WTC11 (cell line): ENCODE measurements around the gene NIPA2. TPM values are rescaled to one million over a fixed set of nuclear protein-coding genes. Genes with fewer than 3 reads are reported as not detected.

Source experiments
- ATAC-seq: fragments of 200-7000 bp; cut with Tn5 transposase; 2 replicates; pipeline ENCODE4 v1.10.0; 2021; ENCODE audit warnings: mild to moderate bottlenecking, moderate library complexity
- CTCF ChIA-PET: fragments of 300-600 bp; sonication (Branson Sonifier 250); formaldehyde crosslinking; loops from one replicate; lab custom pipeline; 2021; ENCODE audit warnings: antibody characterized with exemption; lab: Charles Lee
- POLR2A ChIA-PET: fragments of 350-600 bp; sonication (Branson Sonifier 250); formaldehyde crosslinking; loops from one replicate; lab custom pipeline; 2021; ENCODE audit warnings: antibody characterized with exemption; lab: Charles Lee
- DNase-seq: peaks from one replicate; pipeline ENCODE4 v3.0.0; 2021; ENCODE audit warnings: low spot score
- H3K27ac Mint-ChIP-seq: 2 replicates; pipeline ENCODE4 v1.8.0; 2021; ENCODE audit warnings: mixed read lengths
- H3K27me3 Mint-ChIP-seq: 2 replicates; pipeline ENCODE4 v1.8.0; 2021; ENCODE audit warnings: low read depth, mild to moderate bottlenecking, moderate library complexity, mixed read lengths
- H3K36me3 Mint-ChIP-seq: 2 replicates; pipeline ENCODE4 v1.8.0; 2021; ENCODE audit warnings: mixed read lengths
- H3K4me1 Mint-ChIP-seq: 2 replicates; pipeline ENCODE4 v1.8.0; 2022; ENCODE audit warnings: mixed read lengths
- H3K4me3 Mint-ChIP-seq: 2 replicates; pipeline ENCODE4 v1.8.0; 2021; ENCODE audit warnings: mild to moderate bottlenecking, moderate library complexity, mixed read lengths
- H3K9me3 Mint-ChIP-seq: 2 replicates; pipeline ENCODE4 v1.8.0; 2021; ENCODE audit warnings: mixed read lengths
- ARID4B ChIP-seq: sonication (generic); formaldehyde crosslinking; IDR thresholded peaks from 2 replicates; pipeline ENCODE4 v1.8.0; 2023; ENCODE audit warnings: missing genetic modification reagents, mild to moderate bottlenecking, borderline replicate concordance
- ATF1 ChIP-seq: sonication (generic); formaldehyde crosslinking; IDR thresholded peaks from 2 replicates; pipeline ENCODE4 v1.8.1; 2023; ENCODE audit warnings: mild to moderate bottlenecking, moderate library complexity, missing genetic modification reagents
- E2F1 ChIP-seq: sonication (generic); formaldehyde crosslinking; IDR thresholded peaks from 2 replicates; pipeline ENCODE4 v1.8.0; 2022; ENCODE audit warnings: mild to moderate bottlenecking, missing genetic modification reagents
- ERG ChIP-seq: fragments of 250-450 bp; sonication (Bioruptor Pico); IDR thresholded peaks from 2 replicates; pipeline ENCODE4 v1.8.0; 2021; ENCODE audit warnings: mild to moderate bottlenecking
- ETV6 ChIP-seq: sonication (generic); formaldehyde crosslinking; IDR thresholded peaks from 2 replicates; pipeline ENCODE4 v1.8.1; 2022; ENCODE audit warnings: mild to moderate bottlenecking, missing genetic modification reagents
- JAZF1 ChIP-seq: fragments of 250-450 bp; sonication (Bioruptor Pico); IDR thresholded peaks from 2 replicates; pipeline ENCODE4 v1.9.0; 2021; ENCODE audit warnings: moderate library complexity, mild to moderate bottlenecking, inconsistent platforms
- KAT7 ChIP-seq: sonication (generic); formaldehyde crosslinking; IDR thresholded peaks from 2 replicates; pipeline ENCODE4 v1.8.1; 2023; ENCODE audit warnings: missing genetic modification reagents, mild to moderate bottlenecking, borderline replicate concordance
- NFATC4 ChIP-seq: fragments of 250-450 bp; sonication (Bioruptor Pico); IDR thresholded peaks from 2 replicates; pipeline ENCODE4 v1.9.0; 2021; ENCODE audit warnings: mild to moderate bottlenecking
- NFE2L1 ChIP-seq: sonication (generic); formaldehyde crosslinking; IDR thresholded peaks from 2 replicates; pipeline ENCODE4 v1.8.1; 2023; ENCODE audit warnings: missing genetic modification reagents
- NR3C1 ChIP-seq: sonication (generic); formaldehyde crosslinking; conservative IDR thresholded peaks from 2 replicates; pipeline ENCODE4 v1.8.1; 2023; ENCODE audit warnings: low read depth, mild to moderate bottlenecking, missing genetic modification reagents
- RORB ChIP-seq: fragments of 250-450 bp; sonication (Bioruptor Pico); IDR thresholded peaks from 2 replicates; pipeline ENCODE4 v1.9.0; 2021; ENCODE audit warnings: mild to moderate bottlenecking
- STAT6 ChIP-seq: sonication (generic); formaldehyde crosslinking; conservative IDR thresholded peaks from 2 replicates; pipeline ENCODE4 v1.8.1; 2023; ENCODE audit warnings: mild to moderate bottlenecking, low read depth, missing genetic modification reagents, moderate library complexity
- USF1 ChIP-seq: sonication (generic); formaldehyde crosslinking; IDR thresholded peaks from 2 replicates; pipeline ENCODE4 v1.8.0; 2022; ENCODE audit warnings: mild to moderate bottlenecking, missing genetic modification reagents
- ZNF232 ChIP-seq: sonication (generic); formaldehyde crosslinking; IDR thresholded peaks from 2 replicates; pipeline ENCODE4 v1.8.0; 2022; ENCODE audit warnings: mild to moderate bottlenecking, missing genetic modification reagents
- ZNF263 ChIP-seq: sonication (generic); formaldehyde crosslinking; IDR thresholded peaks from 2 replicates; pipeline ENCODE4 v1.8.1; 2022; ENCODE audit warnings: low read depth, mild to moderate bottlenecking, moderate library complexity, missing genetic modification reagents
- ZNF425 ChIP-seq: fragments of 250-450 bp; sonication (Bioruptor Pico); conservative IDR thresholded peaks from 2 replicates; pipeline ENCODE4 v1.9.0; 2021; ENCODE audit warnings: mild to moderate bottlenecking
- ZNF512 ChIP-seq: sonication (generic); formaldehyde crosslinking; IDR thresholded peaks from 2 replicates; pipeline ENCODE4 v1.8.1; 2022; ENCODE audit warnings: missing genetic modification reagents, borderline replicate concordance
- ZSCAN18 ChIP-seq: fragments of 250-450 bp; sonication (Bioruptor Pico); IDR thresholded peaks from 2 replicates; pipeline ENCODE4 v2.1.2; 2022; ENCODE audit warnings: mild to moderate bottlenecking, moderate library complexity
- total RNA-seq: library from RNA; stranded (reverse); gene quantifications from 3 replicates; pipeline ENCODE4 v1.2.3, GENCODE V29; 2021

The NIPA2 gene
- total RNA-seq, 1 experiment from 2014 or later = 79.5 TPM

- ATAC-seq = no peak
Measured at GRCh38 chr15:22880068-22880980, 41.9 kb downstream of the NIPA2 start.

More at GRCh38 chr15:22880068-22880980, 41.9 kb downstream of the NIPA2 start:
- POLR2A ChIA-PET = no interaction called here
- Mint-ChIP-seq H3K4me1 (peaks cover 9% of the 10 kb centered on the region), H3K36me3 (peaks cover 44% of the 10 kb centered on the region), H3K27me3 (no peaks in the 10 kb centered on the region), H3K9me3 (peaks cover 8% of the 10 kb centered on the region), H3K27ac (no peak overlapping the region)
- CTCF ChIA-PET = interaction anchor here (1.7 kb wide), 1 partner anchor 156 kb away, joined by 5 read pairs; no protein-coding TSS in a partner anchor
- no peak for DNase-seq
- no peak for TF ChIP-seq ZNF232
- no peak for TF ChIP-seq ETV6 (CRISPR knock-in tag)
- no peak for TF ChIP-seq ZNF512
- no peak for TF ChIP-seq E2F1 (CRISPR knock-in tag)
- TF ChIP-seq ARID4B (CRISPR knock-in tag) = no peak
- no peak for TF ChIP-seq USF1 (CRISPR knock-in tag)
- TF ChIP-seq STAT6 (CRISPR knock-in tag) = no peak
- no peak for TF ChIP-seq ATF1 (CRISPR knock-in tag)
- no peak for TF ChIP-seq JAZF1
- no peak for TF ChIP-seq ZNF263 (CRISPR knock-in tag)
- TF ChIP-seq KAT7 (CRISPR knock-in tag) = no peak
- TF ChIP-seq ERG (CRISPR knock-in tag) = no peak
- TF ChIP-seq ZSCAN18 = no peak
- TF ChIP-seq NFATC4 (CRISPR knock-in tag) = no peak
- TF ChIP-seq RORB (CRISPR knock-in tag) = no peak
- TF ChIP-seq ZNF425 = no peak
- TF ChIP-seq NFE2L1 (CRISPR knock-in tag) = no peak
- no peak for TF ChIP-seq NR3C1 (CRISPR knock-in tag)
- TF ChIP-seq, all 79 proteins: peak for 0
- H3K4me3 Mint-ChIP-seq = no peak overlapping the region
